ENCODE data around the gene FAR2. TPM values are rescaled to one million over a fixed set of nuclear protein-coding genes. Genes with fewer than 3 reads are reported as not detected.

The FAR2 gene
- polyA plus RNA-seq, 2 donors: 0.92 to 1.5 TPM

GRCh38 chr12:29212682-29213403 lies 63.8 kb downstream of the FAR2 start:
- Histone ChIP-seq H3K27me3 (ENCODE audit: control insufficient read depth in 1 of 2, insufficient read depth in 2 of 2, low read length in 2 of 2) (no peaks in the 10 kb centered on the region), H3K9me3 (ENCODE audit: control insufficient read depth in 2 of 2, insufficient read depth in 1 of 2, low read depth in 1 of 2, low read length in 1 of 2) (no peaks in the 10 kb centered on the region), H3K36me3 (ENCODE audit: control insufficient read depth in 2 of 2, insufficient read depth in 2 of 2, low read length in 1 of 2) (no peaks in the 10 kb centered on the region), H3K27ac (ENCODE audit: low read depth in 2 of 2, low read length in 1 of 2) (no peak overlapping the region), H3K4me3 (ENCODE audit: low read depth in 1 of 2, low read length in 2 of 2) (no peak overlapping the region), H3K4me1 (ENCODE audit: control insufficient read depth in 2 of 2, insufficient read depth in 2 of 2, low read length in 1 of 2) (no peaks in the 10 kb centered on the region)
- 48 to 49% methylated on average over 4 of the region's 4 CpGs for WGBS, 2 donors

- Histone ChIP-seq H3K4me3 (ENCODE audit: low read depth in 1 of 2, low read length in 2 of 2) (no peak overlapping the region), H3K27me3 (ENCODE audit: control insufficient read depth in 1 of 2, insufficient read depth in 2 of 2, low read length in 2 of 2) (no peaks in the 10 kb centered on the region), H3K36me3 (ENCODE audit: control insufficient read depth in 2 of 2, insufficient read depth in 2 of 2, low read length in 1 of 2) (no peaks in the 10 kb centered on the region), H3K9me3 (ENCODE audit: control insufficient read depth in 2 of 2, insufficient read depth in 1 of 2, low read depth in 1 of 2, low read length in 1 of 2) (no peaks in the 10 kb centered on the region), H3K27ac (ENCODE audit: low read depth in 2 of 2, low read length in 1 of 2) (no peak overlapping the region), H3K4me1 (ENCODE audit: control insufficient read depth in 2 of 2, insufficient read depth in 2 of 2, low read length in 1 of 2) (no peaks in the 10 kb centered on the region)
- WGBS, 2 donors: 80 to 85% methylated on average over 2 of the region's 2 CpGs
Measured at GRCh38 chr12:29216266-29216665, 67.2 kb downstream of the FAR2 start.

- no peaks in the 10 kb centered on the region for H3K4me1 ChIP-seq (ENCODE audit: control insufficient read depth in 2 of 2, insufficient read depth in 2 of 2, low read length in 1 of 2)
- no peak overlapping the region for H3K4me3 ChIP-seq (ENCODE audit: low read depth in 1 of 2, low read length in 2 of 2)
- no peaks in the 10 kb centered on the region for H3K9me3 ChIP-seq (ENCODE audit: control insufficient read depth in 2 of 2, insufficient read depth in 1 of 2, low read depth in 1 of 2, low read length in 1 of 2)
- no peaks in the 10 kb centered on the region for H3K27me3 ChIP-seq (ENCODE audit: control insufficient read depth in 1 of 2, insufficient read depth in 2 of 2, low read length in 2 of 2)
- 62 to 69% methylated on average over 5 of the region's 5 CpGs for WGBS, 2 donors
- no peaks in the 10 kb centered on the region for H3K36me3 ChIP-seq (ENCODE audit: control insufficient read depth in 2 of 2, insufficient read depth in 2 of 2, low read length in 1 of 2)
- H3K27ac ChIP-seq (ENCODE audit: low read depth in 2 of 2, low read length in 1 of 2): no peak overlapping the region
Measured at GRCh38 chr12:29216797-29217575, 67.9 kb downstream of the FAR2 start.

- Histone ChIP-seq H3K9me3 (ENCODE audit: control insufficient read depth in 2 of 2, insufficient read depth in 1 of 2, low read depth in 1 of 2, low read length in 1 of 2) (no peaks in the 10 kb centered on the region), H3K4me3 (ENCODE audit: low read depth in 1 of 2, low read length in 2 of 2) (no peak overlapping the region), H3K27me3 (ENCODE audit: control insufficient read depth in 1 of 2, insufficient read depth in 2 of 2, low read length in 2 of 2) (no peaks in the 10 kb centered on the region), H3K36me3 (ENCODE audit: control insufficient read depth in 2 of 2, insufficient read depth in 2 of 2, low read length in 1 of 2) (no peaks in the 10 kb centered on the region), H3K27ac (ENCODE audit: low read depth in 2 of 2, low read length in 1 of 2) (no peak overlapping the region), H3K4me1 (ENCODE audit: control insufficient read depth in 2 of 2, insufficient read depth in 2 of 2, low read length in 1 of 2) (no peaks in the 10 kb centered on the region)
- WGBS, 2 donors: 87% methylated on average over 18 of the region's 18 CpGs
Measured at GRCh38 chr12:29220632-29221336, 71.7 kb downstream of the FAR2 start.

GRCh38 chr12:29222200-29222599 lies 73.1 kb downstream of the FAR2 start:
- WGBS, 2 donors: 87 to 93% methylated on average over 1 of the region's 1 CpG
- H3K9me3 ChIP-seq (ENCODE audit: control insufficient read depth in 2 of 2, insufficient read depth in 1 of 2, low read depth in 1 of 2, low read length in 1 of 2): no peaks in the 10 kb centered on the region

GRCh38 chr12:29223426-29223825 lies 74.3 kb downstream of the FAR2 start:
- no peaks in the 10 kb centered on the region for H3K27me3 ChIP-seq (ENCODE audit: control insufficient read depth in 1 of 2, insufficient read depth in 2 of 2, low read length in 2 of 2)
- no peaks in the 10 kb centered on the region for H3K4me1 ChIP-seq (ENCODE audit: control insufficient read depth in 2 of 2, insufficient read depth in 2 of 2, low read length in 1 of 2)
- no peak overlapping the region for H3K4me3 ChIP-seq (ENCODE audit: low read depth in 1 of 2, low read length in 2 of 2)
- no peak overlapping the region for H3K27ac ChIP-seq (ENCODE audit: low read depth in 2 of 2, low read length in 1 of 2)
- no peaks in the 10 kb centered on the region for H3K9me3 ChIP-seq (ENCODE audit: control insufficient read depth in 2 of 2, insufficient read depth in 1 of 2, low read depth in 1 of 2, low read length in 1 of 2)
- 79 to 84% methylated on average over 2 of the region's 2 CpGs for WGBS, 2 donors
- H3K36me3 ChIP-seq (ENCODE audit: control insufficient read depth in 2 of 2, insufficient read depth in 2 of 2, low read length in 1 of 2): no peaks in the 10 kb centered on the region

More at GRCh38 chr12:29222200-29222599, 73.1 kb downstream of the FAR2 start:
- Histone ChIP-seq H3K27ac (ENCODE audit: low read depth in 2 of 2, low read length in 1 of 2) (no peak overlapping the region), H3K27me3 (ENCODE audit: control insufficient read depth in 1 of 2, insufficient read depth in 2 of 2, low read length in 2 of 2) (no peaks in the 10 kb centered on the region), H3K4me3 (ENCODE audit: low read depth in 1 of 2, low read length in 2 of 2) (no peak overlapping the region), H3K4me1 (ENCODE audit: control insufficient read depth in 2 of 2, insufficient read depth in 2 of 2, low read length in 1 of 2) (no peaks in the 10 kb centered on the region), H3K36me3 (ENCODE audit: control insufficient read depth in 2 of 2, insufficient read depth in 2 of 2, low read length in 1 of 2) (no peaks in the 10 kb centered on the region)

GRCh38 chr12:29223956-29224543 lies 75.0 kb downstream of the FAR2 start:
- Histone ChIP-seq H3K27me3 (ENCODE audit: control insufficient read depth in 1 of 2, insufficient read depth in 2 of 2, low read length in 2 of 2) (no peaks in the 10 kb centered on the region), H3K4me1 (ENCODE audit: control insufficient read depth in 2 of 2, insufficient read depth in 2 of 2, low read length in 1 of 2) (no peaks in the 10 kb centered on the region), H3K27ac (ENCODE audit: low read depth in 2 of 2, low read length in 1 of 2) (no peak overlapping the region), H3K9me3 (ENCODE audit: control insufficient read depth in 2 of 2, insufficient read depth in 1 of 2, low read depth in 1 of 2, low read length in 1 of 2) (no peaks in the 10 kb centered on the region), H3K4me3 (ENCODE audit: low read depth in 1 of 2, low read length in 2 of 2) (no peak overlapping the region), H3K36me3 (ENCODE audit: control insufficient read depth in 2 of 2, insufficient read depth in 2 of 2, low read length in 1 of 2) (no peaks in the 10 kb centered on the region)
- WGBS, 2 donors: 81 to 82% methylated on average over 2 of the region's 2 CpGs

- Histone ChIP-seq H3K27ac (ENCODE audit: low read depth in 2 of 2, low read length in 1 of 2) (no peak overlapping the region), H3K36me3 (ENCODE audit: control insufficient read depth in 2 of 2, insufficient read depth in 2 of 2, low read length in 1 of 2) (no peaks in the 10 kb centered on the region), H3K9me3 (ENCODE audit: control insufficient read depth in 2 of 2, insufficient read depth in 1 of 2, low read depth in 1 of 2, low read length in 1 of 2) (no peaks in the 10 kb centered on the region), H3K4me1 (ENCODE audit: control insufficient read depth in 2 of 2, insufficient read depth in 2 of 2, low read length in 1 of 2) (no peaks in the 10 kb centered on the region), H3K4me3 (ENCODE audit: low read depth in 1 of 2, low read length in 2 of 2) (no peak overlapping the region), H3K27me3 (ENCODE audit: control insufficient read depth in 1 of 2, insufficient read depth in 2 of 2, low read length in 2 of 2) (no peaks in the 10 kb centered on the region)
- 55 to 75% methylated on average over 4 of the region's 4 CpGs for WGBS, 2 donors
Measured at GRCh38 chr12:29224572-29224971, 75.5 kb downstream of the FAR2 start.

- Histone ChIP-seq H3K36me3 (ENCODE audit: control insufficient read depth in 2 of 2, insufficient read depth in 2 of 2, low read length in 1 of 2) (no peaks in the 10 kb centered on the region), H3K4me3 (ENCODE audit: low read depth in 1 of 2, low read length in 2 of 2) (no peak overlapping the region), H3K27ac (ENCODE audit: low read depth in 2 of 2, low read length in 1 of 2) (no peak overlapping the region), H3K9me3 (ENCODE audit: control insufficient read depth in 2 of 2, insufficient read depth in 1 of 2, low read depth in 1 of 2, low read length in 1 of 2) (no peaks in the 10 kb centered on the region), H3K4me1 (ENCODE audit: control insufficient read depth in 2 of 2, insufficient read depth in 2 of 2, low read length in 1 of 2) (no peaks in the 10 kb centered on the region), H3K27me3 (ENCODE audit: control insufficient read depth in 1 of 2, insufficient read depth in 2 of 2, low read length in 2 of 2) (no peaks in the 10 kb centered on the region)
- 63 to 68% methylated on average over 2 of the region's 2 CpGs for WGBS, 2 donors
Measured at GRCh38 chr12:29225834-29226233, 76.8 kb downstream of the FAR2 start.
